T-helper 1 cell (primary cell): Measurements from ENCODE around the gene TNS2.
"Not testable (repeated sequence)": the region's sequence is repeated elsewhere in the genome, so short reads cannot be mapped to it uniquely, and the experiment has no call there.

Source experiments
- DNase-seq, 5 donors: peaks; one replicate each; pipeline ENCODE4 v3.0.0-alpha.2; 2012 to 2020
- total RNA-seq, 4 donors: gene quantifications; one replicate each; lab custom pipeline; 2026; lab: John Stamatoyannopoulos, UW

TNS2 gene, protein sequence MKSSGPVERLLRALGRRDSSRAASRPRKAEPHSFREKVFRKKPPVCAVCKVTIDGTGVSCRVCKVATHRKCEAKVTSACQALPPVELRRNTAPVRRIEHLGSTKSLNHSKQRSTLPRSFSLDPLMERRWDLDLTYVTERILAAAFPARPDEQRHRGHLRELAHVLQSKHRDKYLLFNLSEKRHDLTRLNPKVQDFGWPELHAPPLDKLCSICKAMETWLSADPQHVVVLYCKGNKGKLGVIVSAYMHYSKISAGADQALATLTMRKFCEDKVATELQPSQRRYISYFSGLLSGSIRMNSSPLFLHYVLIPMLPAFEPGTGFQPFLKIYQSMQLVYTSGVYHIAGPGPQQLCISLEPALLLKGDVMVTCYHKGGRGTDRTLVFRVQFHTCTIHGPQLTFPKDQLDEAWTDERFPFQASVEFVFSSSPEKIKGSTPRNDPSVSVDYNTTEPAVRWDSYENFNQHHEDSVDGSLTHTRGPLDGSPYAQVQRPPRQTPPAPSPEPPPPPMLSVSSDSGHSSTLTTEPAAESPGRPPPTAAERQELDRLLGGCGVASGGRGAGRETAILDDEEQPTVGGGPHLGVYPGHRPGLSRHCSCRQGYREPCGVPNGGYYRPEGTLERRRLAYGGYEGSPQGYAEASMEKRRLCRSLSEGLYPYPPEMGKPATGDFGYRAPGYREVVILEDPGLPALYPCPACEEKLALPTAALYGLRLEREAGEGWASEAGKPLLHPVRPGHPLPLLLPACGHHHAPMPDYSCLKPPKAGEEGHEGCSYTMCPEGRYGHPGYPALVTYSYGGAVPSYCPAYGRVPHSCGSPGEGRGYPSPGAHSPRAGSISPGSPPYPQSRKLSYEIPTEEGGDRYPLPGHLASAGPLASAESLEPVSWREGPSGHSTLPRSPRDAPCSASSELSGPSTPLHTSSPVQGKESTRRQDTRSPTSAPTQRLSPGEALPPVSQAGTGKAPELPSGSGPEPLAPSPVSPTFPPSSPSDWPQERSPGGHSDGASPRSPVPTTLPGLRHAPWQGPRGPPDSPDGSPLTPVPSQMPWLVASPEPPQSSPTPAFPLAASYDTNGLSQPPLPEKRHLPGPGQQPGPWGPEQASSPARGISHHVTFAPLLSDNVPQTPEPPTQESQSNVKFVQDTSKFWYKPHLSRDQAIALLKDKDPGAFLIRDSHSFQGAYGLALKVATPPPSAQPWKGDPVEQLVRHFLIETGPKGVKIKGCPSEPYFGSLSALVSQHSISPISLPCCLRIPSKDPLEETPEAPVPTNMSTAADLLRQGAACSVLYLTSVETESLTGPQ (N-terminal part only)
- 2.3 to 4.4 (median 4.1) reads per million in 4 donors for total RNA-seq

DNA sequence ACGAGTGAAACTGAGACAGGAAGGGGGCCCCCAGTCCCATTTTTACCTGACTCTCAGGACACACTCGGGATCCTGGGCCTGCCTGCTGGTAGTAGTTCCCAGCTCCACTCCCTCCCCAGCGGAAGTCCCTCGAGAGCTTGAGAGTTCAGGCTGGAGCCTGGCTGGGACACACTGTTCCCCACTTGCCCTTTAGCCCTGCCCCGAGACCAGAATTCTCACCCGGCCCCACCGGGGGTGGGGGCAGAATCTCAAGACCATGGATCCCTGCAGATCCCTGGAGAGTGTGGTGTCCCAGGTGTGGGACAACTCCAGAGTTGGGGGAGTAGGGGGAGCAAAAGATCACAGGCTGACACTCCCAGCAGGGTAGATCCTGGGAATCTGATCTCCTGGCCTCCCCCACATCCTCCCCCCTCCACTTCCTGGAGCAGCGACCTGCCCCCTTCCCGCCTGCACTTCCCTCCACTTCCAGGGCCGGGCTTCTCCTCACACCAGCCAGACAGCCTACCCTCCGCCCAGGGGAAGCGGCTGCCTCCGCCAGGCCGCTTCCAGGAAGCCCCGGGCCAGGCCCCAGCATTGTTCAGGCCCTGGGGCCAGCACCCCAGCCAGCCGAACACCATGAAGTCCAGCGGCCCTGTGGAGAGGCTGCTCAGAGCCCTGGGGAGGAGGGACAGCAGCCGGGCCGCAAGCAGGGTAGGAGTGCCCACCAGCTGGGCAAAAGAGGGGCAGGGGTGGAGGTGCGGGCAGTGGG is at the start of gene TNS2:
Gene TNS2, plus strand, starts transcription at position 495 of the 748 bp plus-strand sequence. Its CDS starts 121 bp downstream, at position 616.
- no peak for DNase-seq

DNA sequence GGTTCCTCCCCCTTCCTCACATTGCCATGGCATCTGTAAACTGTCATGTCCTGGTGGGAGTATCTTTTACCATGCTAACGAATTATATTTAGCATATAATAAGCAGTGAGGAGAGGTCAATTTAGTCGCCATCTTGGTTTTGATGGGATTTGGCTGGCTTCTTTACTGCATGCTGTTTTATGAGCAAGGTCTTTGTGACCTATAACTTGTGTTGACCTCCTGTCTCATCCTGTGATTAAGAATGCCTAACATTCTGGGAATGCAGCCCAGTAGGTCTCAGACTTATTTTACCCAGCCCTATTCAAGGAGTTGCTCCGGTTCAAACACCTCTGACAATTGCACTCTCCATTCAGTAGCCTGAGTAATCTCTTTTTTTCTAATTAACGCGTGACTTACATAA is 45.7 kb upstream of the TNS2 start:
- no peak for DNase-seq

DNA sequence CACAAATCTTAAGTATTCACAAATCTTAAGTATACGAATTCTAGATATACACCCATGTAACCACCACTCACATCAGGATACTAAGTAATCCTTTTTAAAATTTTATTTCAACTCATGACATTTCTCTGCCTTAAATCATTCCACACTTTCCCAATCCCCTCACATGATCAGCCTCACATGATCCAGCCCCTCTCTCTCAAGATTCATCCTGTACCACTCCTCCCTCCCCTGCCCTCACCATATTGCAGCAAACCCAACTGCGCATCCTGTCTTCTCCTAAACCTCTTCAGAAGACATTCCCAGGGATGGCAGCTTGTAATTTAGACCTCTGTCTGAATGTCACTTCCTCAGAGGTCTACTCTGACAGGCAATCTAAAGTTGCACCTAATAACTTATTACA is 45.3 kb upstream of the TNS2 start:
- no peak for DNase-seq

DNA sequence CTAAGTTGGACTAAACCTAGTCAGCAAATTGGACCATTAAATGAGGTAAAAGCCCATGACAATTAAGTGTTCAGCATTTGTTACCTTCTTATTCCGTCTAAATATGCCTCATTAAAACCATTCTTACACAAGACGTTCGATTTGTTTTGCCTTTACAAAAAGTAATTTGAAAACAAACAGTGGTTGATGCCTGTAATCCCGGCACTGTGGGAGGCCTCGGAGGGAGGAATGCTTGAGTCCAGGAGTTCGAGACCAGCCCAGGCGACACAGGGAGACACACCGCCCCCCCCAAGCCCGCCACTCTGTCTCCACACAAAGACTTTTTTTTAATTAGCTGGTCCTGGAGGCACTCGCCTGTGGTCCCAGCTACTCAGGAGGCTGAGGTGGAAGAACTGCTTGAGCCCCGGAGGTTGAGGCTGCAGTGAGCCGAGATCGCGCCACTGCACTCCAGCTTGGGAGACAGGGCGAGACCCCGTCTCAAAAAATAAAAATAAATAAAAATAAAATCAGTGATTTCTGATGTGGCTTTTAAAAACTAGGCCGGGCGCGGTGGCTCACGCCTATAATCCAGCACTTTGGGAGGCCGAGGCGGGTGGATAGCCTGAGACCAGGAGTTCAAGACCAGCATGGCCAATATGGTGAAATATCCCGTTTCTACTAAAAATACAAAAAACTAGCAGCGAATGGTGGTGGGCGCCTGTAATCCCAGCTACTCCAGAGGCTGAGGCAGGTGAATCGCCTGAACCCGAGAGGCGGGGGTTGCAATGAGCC is 44.5 kb upstream of the TNS2 start:
- DNase-seq = no peak

DNA sequence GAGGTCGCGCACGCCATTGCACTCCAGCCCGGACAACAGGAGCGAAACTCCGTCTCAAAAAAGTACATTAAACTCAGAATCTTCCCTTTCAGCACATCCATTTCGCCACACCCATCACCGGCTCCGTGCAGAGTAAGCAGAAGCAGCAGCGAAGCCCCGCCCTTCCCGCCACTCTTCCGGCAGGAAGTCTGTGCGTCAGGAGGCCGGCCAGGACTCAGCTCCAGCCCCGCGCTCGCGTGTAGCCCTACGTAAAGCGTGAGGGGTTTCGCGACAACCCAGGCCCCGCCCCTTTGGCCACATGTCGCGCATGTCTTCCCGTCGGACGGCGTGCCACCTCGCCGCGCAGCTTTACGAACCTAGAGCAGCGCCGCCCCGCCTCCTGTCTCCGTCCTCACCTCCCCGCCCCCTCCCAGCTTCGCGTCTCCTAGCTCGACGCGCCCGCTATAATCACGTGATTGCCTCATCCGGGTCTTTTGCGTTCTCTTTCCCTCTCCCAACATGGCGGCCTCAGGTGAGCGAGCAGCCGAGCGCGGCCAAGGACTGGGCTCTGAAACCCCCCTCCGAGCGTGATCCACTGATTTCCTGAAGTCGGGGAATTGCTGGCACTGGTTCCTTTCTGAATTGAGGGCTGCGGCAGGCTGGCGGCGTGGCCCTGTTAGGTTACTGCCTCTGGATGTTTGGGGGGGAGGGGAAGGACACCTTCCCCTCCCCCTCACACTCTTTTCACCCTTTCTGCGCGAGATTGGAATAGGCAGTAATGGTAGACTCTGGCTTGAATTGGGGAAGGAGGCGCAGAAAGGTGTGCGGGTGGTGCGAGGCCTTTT is 43.7 kb upstream of the TNS2 start, which contains the start of gene EIF4B:
Gene EIF4B, plus strand, starts transcription at position 471 of the 824 bp plus-strand sequence. Its CDS starts 28 bp downstream, at position 499.
- peak; percentile 100 for DNase-seq

DNA sequence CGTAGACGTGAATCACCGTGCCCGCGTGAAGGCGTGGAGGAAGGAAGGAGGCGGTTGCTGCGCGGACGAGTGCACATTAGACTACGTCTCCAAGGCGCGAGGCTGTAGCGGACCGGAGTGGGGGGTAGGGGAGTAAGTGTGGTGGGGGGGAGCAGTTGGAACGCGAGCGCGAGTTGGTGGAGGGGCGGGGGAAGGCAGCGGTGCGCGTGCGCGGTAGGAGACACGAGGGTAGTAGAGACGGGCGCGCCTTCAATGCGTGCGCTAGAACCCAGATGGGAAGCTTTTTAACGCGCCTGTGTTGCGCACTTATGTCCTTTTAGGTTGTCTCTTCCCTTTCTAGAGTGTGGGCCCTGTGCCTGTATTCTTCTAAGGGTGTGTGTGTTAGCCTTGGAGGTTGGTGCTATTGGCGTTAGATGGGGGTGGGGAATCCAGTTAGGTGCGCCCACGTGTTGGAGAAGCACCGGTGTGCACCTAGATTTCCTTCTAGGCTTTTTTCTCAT is 43.0 kb upstream of the TNS2 start:
- peak; percentile 60 to 77 (median 74) for DNase-seq

DNA sequence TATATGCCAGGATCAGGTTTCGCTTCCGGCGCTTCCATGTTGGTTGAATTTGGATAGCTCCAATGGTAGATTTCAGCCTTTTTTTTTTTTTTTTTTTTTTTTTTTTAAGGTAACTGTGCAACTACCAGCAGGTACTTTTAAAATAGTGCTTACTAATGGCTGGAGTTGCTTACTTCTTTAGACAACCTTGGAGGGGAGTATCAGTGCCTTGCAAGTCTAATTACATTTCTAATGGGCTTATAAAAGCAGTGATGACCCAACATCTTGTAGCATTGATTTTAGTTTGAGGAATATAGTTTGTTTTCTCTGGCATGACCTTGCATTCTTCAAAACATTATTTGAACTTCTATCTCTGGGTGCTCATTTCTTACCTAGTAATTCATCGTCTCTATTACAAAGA is 42.5 kb upstream of the TNS2 start:
- DNase-seq = no peak

DNA sequence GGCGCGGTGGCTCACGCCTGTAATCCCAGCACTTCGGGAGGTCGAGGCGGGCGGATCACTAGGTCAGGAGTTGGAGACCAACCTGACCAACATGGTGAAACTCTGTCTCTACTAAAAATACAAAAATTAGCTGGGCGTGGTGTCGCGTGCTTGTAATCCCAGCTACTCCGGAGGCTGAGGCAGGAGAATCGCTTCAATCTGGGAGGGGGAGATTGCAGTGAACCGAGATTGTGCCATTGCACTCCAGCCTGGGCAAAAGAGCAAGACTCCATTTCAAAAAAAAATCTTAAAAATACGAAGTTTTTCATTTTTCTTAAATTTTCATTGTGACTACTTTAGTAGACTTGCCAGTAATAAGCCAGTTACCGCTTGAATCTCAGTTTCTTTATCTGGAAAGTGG is 41.1 kb upstream of the TNS2 start:
- DNase-seq = not testable (repeated sequence)

DNA sequence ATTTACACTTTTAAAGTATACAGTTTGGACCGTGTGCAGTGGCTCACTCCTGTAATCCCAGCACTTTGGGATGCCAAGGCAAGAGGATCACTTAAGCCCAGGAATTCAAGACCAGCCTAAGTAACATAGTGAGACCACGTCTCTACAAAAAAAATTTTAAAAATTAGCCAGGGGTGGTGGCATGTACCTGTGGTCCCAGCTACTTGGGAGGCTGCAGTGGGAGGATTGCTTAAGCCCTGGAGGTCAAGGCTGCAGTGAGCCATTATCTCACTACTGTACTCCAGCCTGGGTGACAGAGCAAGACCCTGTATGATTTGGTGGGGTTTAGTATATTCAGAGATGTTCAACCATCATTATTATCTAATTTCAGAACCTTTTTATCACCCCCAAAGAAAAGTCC is 38.9 kb upstream of the TNS2 start:
- DNase-seq = no peak

DNA sequence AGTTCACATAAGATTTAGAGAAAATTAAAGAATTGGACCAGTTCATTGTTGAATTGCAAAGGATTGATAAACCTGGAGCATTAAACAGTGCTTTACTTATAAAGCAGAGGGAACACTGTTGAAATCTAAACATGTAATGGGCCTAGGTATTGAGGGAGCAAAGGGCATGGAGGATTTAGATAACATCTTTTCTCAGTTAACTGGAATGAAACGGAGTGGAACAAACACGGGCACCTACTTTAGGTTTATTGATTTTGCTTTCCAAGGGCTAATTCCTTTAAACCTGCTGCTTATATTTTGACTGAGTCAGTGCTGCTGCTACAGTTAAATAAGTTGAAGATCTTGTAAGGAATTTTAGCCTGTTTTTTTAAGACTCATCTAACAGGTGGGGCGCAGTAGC is 38.0 kb upstream of the TNS2 start:
- no peak for DNase-seq

DNA sequence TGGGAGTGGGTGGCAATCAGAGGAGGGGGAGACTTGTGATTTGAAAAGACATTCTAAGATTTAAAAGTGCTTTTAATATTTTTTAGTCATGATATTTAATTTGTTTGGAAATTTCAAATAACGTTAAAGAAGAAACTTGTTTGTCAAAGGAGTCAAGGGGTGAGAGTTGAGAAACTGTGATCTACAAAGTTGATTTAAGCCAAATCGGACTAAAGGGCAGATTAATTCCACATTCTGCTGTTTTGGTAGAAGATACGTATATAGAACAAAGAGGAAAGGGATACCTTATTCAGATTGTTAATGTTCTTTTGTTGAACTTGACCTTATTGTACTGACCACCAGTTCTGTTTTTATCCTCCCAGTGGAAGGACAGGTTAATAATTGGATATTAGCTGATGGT is 36.9 kb upstream of the TNS2 start:
- no peak for DNase-seq

DNA sequence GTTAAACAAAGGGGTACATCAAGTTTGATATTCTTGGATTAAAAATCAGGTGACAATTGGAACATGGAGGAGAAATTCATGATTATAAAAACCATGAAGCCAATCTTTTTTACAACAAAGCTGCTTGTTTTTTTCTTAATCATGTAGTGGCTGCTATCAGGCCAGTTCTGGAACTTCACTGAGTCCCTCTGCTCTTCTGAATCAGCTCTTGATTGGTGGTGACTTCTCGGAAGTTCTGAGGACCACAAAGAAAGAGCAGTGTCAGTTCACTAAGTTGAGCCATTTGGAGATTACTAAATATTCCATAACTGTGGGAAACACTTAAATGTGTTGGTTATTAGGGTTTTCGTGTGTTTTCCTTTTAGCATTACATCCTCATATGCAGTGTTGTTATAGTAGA is 35.2 kb upstream of the TNS2 start:
- no peak for DNase-seq

DNA sequence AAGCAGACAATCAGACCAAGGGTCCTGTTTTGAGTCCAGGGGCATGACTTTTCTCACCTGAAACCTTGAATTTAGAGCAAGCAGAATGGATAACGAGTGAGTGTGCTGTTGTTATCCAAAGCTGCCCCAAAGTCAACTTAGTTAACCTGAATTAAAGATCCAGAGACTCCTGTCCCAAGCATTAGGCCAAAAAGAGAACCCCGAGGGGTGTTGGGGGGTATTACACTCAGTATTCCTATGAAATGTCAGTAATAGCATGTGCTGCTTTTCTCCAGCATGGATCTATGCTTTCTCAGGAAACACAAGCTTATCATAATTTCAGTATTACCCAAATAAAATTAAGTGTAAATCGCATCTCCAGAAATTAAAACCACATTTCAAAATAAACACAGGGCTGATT is 24.6 kb upstream of the TNS2 start:
- DNase-seq = no peak

DNA sequence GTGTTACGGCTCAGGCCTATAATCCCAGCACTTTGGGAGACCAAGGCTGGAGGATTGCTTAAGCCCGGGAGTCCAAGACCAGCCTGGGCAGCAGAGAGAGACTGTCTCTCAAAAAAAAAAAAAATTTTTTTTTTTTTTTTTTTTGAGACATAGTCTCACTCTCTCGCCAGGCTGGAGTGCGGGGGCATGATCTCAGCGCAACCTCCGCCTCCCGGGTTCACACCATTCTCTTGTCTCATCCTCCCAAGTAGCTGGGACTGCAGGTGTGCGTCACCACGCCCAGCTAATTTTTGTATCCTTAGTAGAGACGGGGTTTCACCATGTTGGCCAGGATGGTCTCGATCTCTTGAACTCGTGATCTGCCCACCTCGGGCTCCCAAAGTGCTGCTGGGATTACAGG is 22.9 kb upstream of the TNS2 start:
- DNase-seq = not testable (repeated sequence)

DNA sequence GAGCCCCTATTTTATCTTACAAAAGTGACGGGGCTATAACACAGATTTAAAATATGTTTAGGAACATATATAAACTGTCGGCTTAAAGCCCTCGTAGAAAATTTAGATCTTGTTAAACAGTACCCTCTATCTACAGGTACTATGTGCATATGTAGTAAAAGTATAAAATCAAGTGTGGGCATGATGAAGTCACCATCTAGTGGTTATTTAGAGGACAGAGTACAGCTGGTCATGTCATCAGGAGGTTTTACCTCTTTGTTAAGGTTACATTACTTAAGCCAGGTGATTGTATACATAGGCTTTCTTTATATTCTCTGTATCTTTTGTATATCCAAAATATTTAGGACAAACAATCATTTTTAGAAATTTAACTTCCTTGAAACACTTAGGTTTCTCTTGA is 18.2 kb upstream of the TNS2 start:
- DNase-seq = no peak

DNA sequence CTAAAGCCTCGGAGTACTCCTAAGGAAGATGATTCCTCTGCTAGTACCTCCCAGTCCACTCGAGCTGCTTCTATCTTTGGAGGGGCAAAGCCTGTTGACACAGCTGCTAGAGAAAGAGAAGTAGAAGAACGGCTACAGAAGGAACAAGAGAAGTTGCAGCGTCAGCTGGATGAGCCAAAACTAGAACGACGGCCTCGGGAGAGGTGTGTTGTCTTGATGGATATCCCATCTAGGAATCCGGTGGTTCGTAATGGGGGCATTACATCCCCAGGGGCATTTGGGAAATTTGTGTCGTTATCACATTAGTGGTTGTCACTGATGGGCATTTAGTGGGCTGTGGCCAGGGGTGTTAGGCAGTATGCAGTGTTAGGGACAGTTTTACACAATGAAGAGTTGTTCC is 16.0 kb upstream of the TNS2 start:
- DNase-seq = not testable (repeated sequence)

DNA sequence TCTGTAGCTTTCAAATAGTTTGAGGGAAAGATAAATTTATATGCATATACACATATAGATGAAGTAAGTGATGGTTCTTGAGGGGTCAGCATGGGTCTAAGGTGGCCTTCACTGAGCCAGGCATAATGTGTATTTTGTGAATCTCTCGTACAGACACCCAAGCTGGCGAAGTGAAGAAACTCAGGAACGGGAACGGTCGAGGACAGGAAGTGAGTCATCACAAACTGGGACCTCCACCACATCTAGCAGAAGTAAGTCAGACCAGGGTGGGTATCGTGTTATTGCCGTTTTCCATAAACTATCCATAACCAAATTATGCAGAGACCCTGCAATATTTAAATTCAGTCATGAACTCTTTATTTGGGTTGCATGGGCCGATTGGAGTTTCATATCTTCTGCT is 15.4 kb upstream of the TNS2 start:
- DNase-seq = no peak

DNA sequence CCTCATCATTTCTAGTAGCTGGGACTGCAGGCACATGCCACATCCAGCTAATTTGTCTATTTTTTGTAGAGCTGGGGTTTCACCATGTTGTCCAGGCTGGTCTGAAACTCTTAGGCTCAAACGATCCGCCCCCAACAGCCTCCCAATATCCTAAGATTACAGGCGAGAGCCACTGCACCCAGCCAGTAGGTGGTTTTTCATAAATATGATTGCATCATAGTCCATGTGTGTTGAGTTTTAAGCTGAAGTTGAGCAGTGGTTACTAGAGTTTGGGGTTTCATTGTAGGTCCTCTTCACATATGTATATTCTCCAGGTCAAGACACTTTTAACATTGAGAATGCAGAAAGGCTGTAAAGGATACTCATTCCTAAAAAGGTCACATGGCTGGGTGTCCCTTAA is 13.1 kb upstream of the TNS2 start:
- no peak for DNase-seq

DNA sequence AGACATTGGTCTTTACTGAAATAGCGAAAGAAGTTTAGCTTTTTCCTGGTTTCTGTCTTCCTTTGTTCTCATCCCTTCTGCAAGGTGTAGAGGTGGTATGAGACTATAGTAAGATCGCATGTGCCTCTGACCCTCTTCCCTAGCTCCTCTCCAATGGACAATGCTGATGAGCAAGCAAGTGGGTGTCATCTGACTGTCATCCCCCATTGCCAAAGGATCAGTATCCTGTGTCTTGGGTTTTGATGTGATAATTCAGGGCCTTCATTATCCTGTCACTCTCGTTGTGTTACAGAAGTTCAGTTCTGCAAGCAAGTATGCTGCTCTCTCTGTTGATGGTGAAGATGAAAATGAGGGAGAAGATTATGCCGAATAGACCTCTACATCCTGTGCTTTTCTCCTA is 10.0 kb upstream of the TNS2 start:
- DNase-seq = no peak
